NCI-H82 (cell line): ENCODE measurements around the gene RHOT1.
"Not testable (repeated sequence)": the region's sequence is repeated elsewhere in the genome, so short reads cannot be mapped to it uniquely, and the experiment has no call there.

ENCODE experiments used
- DNase-seq: peaks from one replicate; lab custom pipeline; 2025; lab: John Stamatoyannopoulos, UW

The RHOT1 gene

DNA sequence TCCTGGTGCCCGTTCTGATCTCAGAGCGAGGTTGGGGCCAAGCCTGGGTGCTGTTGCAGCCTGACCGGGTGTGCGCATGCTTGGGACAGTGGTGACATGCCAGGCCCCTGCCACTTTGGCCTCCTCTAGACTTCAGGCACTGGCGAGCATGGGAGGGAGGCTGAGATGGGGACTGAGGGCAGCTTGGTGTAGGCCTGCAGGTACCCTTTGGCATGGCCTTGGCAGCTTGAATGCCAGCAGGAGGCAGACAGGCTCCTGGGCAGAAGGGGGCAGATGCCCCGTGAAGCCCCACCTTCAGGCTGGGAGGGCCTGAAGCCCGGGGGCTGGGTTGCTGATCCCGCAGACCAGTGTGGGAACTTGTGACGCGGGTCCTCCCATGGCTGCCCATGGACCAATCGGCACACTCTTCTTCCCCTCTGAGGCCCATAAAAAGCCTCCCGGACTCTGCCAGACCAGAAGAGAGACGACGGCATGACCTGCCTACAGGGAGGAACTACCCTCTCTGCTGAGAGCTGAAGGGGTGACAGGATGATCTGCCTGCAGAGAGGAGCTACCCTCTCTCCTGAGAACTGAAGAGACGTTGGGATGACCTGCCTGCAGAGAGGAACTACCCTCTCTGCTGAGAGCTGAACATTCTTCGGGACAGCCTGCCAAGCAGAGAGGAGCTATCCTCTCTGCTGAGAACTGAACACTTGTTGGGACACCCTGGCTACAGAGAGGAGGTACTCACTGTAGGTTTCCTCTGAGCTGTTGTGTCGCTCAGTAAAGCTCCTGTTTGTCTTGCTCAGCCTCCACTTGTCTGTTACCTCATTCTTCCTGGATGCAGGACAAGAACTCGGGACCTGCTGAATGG lies 17.5 kb downstream of the RHOT1 start:
- DNase-seq = no peak

DNA sequence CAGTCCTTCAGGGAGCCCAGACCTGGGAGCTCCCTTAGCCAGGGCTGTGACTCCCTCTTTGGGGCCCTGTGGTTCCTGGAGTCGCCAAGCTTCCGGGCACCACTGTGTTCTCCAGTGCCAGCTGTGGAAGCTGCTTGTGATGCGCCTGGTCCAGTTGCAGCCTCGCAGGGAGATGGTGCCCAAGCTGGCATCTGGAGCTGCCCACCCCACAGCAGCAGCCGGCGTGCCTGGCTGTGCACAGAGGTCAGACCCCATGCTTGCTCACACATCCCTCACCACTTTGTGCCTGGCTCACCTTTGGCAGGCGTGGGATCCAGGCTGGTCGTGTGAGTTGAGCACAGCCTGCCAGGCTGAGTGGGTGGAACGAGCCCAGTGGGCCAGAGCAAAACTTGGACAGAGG lies 18.2 kb downstream of the RHOT1 start:
- DNase-seq = no peak

DNA sequence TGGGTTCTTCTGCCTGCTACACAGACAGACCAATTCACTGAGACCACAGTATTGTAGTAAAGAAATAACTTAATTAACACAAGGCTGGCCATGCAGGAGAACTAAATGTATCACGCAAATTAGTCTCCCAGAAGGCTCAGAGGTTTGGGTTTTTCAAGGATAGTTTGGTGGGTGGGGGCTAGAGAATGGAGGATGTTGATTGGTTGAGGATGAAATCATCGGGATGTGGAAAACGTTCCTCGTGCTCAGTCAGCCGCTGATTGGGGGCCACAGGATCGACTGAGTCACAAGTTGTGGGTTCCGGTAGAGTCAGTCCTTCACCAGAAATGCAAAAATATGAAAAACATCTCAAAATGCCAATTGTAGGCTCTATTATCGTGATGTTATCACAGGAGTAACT lies 18.7 kb downstream of the RHOT1 start:
- DNase-seq = no peak

DNA sequence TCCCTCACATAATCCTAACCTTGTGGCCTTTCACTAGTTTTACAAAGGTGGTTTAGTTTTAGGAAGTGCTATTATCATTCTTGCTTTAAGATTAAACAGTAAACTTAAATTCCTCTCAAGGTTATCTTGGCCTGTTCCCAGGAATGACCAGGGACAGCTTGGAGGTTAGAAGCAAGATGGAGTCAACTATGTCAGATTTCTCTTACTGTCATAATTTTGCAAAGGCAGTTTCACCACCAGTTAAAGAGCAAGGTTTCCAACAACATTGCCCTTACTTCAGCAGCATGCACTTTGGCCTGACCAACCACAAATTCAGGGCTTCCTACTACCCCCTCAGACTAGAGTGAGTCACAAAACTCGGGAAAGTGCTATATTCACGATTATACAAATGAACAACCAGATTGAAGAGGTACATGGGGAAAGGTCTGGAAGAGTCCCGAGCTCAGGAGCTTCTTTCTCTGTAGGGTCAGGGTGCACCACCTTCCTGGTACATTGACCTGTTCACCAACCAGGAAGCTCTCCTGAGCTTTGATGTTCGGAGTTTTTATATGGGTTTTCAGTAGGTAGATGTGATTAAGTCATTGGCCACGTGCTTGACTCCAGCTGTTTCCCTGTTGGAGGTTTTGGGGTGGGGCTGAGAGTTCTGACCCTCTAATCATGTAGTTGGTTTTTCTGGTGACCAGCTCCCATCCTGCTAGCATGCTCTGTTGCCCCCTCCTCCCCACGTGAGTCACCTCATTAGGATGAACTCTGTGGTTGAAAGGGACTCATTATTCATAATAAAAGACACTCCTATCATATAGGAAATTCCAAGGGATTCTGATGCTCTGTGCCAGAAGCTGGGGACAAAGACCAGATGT lies 19.4 kb downstream of the RHOT1 start:
- no peak for DNase-seq

DNA sequence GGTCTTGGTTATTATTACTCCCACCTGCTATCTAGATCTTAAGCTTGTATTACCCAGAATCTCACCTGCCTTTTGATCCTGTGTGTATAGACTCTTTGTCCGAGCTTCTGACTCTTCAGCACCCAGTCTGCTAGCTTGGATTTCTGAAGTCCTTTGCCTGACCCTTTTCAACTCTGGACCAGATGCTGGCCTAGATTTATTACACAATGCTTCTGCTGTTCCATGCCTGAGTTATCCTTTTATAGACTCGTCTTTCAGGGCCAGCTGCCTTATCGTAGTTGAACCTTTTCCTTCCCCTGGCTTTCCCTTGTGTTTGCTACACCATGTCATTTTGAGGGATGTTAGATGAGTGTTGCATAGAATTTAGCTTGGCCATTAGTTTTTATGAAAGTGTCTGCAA lies 32.6 kb downstream of the RHOT1 start:
- peak; percentile 84 for DNase-seq

DNA sequence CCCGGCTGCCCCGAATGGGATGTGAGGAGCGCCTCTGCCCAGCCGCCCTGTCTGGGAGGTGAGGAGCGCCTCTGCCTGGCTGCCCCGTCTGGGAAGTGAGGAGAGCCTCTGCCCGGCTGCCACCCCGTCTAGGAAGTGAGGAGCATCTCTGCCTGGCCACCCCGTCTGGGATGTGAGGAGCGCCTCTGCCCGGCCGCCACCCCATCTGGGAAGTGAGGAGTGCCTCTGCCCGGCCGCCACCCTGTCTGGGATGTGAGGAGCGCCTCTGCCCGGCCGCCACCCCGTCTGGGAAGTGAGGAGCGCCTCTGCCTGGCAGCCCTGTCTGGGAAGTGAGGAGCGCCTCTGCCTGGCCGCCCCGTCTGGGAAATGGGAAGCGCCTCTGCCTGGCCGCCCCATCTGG lies 36.4 kb downstream of the RHOT1 start:
- not testable (repeated sequence) for DNase-seq

DNA sequence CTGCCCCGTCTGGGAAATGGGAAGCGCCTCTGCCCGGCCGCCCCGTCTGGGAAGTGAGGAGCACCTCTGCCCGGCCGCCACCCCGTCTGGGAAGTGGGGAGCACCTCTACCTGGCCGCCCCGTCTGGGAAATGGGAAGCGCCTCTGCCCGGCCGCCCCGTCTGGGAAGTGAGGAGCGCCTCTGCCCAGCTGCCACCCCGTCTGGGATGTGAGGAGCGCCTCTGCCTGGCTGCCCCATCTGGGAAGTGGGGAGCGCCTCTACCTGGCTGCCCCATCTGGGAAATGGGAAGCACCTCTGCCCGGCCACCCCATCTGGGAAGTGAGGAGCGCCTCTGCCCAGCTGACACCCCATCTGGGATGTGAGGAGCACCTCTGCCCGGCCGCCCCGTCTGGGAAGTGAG lies 36.8 kb downstream of the RHOT1 start:
- DNase-seq = not testable (repeated sequence)

DNA sequence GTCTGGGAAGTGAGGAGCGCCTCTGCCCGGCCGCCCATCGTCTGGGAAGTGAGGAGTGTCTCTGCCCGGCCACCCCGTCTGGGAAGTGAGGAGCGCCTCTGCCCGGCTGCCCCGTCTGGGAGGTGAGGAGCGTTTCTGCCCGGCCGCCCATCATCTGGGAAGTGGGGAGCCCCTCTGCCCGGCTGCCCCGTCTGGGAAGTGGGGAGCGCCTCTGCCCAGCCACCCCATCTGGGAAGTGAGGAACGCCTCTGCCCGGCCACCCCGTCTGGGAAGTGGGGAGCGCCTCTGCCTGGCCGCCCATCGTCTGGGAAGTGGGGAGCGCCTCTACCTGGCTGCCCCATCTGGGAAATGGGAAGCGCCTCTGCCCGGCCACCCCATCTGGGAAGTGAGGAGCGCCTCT lies 37.2 kb downstream of the RHOT1 start:
- DNase-seq = not testable (repeated sequence)

DNA sequence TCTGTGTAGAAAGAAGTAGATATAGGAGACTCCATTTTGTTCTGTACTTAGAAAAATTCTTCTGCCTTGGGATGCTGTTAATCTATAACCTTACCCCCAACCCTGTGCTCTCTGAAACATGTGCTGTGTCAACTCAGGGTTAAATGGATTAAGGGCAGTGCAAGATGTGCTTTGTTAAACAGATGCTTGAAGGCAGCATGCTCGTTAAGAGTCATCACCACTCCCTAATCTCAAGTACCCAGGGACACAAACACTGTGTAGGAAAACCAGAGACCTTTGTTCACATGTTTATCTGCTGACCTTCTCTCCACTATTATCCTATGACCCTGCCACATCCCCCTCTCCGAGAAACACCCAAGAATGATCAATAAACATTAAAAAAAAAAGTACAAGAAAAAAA lies 38.0 kb downstream of the RHOT1 start:
- DNase-seq = peak; percentile 76

DNA sequence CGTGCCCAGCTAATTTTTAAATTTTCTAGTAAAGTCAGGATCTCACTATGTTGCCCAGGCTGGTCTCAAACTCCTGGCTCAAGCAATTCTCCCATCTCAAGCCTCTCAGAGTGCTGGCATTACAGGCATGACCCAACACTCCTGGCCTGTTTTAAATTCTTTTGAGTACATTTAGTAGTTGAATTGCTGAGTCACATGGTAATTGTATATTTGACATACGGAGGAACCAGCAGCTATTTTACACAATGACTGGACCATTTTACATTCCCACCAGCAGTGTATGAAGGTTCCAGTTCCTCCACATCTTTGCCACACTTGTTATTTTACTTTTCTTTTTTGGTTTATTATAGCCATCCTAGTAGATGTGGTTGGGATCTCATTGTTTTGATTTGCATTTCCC lies 43.6 kb downstream of the RHOT1 start:
- no peak for DNase-seq

DNA sequence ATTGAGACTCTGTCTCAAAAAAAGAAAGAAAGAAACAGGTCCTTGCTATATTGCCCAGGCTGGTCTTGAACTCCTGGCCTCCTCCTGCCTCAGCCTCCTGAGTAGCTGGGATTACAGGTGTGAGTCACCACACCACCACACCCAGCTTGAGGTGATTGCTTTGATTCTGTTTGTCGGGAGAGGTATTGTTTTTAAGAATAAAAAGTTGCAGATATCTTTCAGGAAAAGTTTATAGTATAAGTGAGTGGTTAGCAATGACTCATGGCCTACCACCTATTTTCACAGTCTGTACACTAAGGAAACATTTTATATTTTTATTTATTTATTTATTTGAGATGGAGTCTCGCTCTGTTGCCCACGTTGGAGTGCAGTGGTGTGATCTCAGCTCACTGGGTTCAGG lies 45.0 kb downstream of the RHOT1 start:
- no peak for DNase-seq

DNA sequence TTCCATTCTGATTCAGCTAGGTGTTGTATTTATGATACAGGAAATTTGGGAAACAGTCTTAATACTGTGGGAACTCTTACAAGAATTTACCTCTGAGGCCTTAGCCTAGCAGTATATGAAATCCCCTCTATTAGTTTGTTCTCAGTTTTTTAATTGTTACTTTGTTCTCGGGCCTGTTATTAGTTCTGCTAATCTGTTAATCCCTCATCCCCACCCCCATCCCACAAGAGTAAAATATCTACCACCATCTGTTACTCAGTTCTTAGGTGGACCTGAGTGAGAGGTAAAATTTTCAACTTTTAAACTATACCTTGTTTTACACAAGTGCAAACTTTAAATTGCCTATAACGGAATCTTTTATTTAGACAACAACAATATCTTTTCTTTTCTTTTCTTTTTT lies 47.0 kb downstream of the RHOT1 start:
- peak; percentile 90 for DNase-seq

DNA sequence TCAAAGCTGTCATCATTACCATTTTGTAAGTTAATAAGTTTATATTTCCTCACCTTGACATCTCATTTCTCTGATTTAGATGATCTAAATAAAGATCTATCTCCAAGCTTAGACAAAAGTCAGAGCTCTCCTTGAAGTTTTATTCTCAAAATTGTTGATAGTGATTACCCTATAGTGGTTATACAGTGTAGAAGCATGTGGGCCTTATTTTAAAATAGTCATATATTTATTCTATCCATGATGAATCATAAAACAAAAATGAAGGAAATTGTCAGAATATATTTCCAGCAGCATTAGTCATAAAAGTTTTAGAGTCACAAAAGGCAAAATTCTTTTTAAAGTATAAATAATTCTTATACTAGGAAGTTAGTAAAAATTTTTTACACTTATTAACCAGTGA lies 49.0 kb downstream of the RHOT1 start:
- DNase-seq = no peak

DNA sequence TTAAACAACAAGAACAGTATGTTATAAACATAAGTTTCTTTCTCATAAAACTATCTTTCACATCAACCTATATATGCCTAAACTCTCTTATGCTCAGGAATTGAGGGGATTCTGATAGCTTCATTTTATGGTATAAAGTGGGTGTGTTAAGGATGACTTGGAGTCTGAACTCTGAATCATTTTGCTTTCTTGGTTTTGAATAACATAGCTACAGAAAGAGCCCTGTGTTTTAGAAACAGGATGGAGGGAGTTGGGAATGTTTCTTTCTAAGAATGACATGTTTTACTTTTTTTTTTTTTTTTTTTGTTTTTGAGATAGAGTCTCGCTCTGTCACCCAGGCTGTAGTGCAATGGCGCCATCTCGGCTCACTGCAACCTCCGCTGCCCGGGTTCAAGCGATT lies 50.1 kb downstream of the RHOT1 start:
- no peak for DNase-seq

DNA sequence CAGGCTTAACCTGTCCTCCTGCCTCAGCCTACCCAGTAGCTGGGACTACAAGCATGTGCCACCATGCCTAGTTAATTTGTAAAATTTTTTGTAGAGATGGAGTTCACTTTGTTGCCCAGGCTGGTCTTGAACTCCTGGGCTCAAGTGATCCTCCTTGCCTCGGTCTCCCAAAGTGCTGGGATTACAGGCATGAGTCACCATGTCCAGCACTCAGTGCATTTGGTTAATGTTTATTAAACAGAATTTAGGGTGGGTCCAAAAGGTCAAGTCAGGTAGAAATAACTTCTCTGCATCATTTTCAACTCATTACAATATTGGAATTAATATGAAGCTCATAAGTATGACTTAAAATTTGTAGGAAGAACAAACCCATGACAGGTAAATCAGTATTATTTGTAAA lies 55.7 kb downstream of the RHOT1 start:
- DNase-seq = no peak

DNA sequence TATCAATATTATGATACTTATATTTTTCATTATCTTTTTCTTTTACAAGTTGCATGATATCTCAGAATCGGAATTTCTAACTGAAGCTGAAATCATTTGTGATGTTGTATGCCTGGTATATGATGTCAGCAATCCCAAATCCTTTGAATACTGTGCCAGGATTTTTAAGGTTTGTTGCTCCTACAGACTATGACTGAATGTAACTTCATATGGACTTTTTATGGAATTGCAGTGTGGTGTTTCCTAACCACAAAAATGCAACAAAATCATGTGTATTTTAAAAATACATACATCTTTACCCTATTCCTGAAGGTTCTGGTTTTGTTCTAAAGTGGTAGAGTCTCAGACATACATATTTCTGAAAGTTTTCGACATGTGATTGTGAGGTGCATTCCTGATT lies 64.6 kb downstream of the RHOT1 start:
- no peak for DNase-seq

DNA sequence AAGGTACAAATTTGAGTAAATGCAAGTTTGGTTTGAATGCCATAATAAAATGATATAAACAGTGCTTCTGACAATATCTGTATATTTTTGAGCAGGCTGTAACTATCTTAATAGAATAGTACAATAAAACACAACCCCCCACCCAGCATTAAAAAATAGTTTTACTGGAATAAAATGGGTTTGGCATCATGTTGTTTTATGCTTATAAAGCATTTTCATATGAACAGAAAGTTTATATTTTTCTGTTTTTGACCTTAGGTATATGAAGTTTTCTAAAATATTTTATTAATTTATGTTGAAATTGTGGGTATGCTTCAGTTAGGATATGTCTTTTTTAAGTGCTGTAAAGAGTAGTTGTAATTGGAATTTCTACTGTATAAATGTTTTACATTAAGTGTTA lies 66.1 kb downstream of the RHOT1 start:
- DNase-seq = no peak

DNA sequence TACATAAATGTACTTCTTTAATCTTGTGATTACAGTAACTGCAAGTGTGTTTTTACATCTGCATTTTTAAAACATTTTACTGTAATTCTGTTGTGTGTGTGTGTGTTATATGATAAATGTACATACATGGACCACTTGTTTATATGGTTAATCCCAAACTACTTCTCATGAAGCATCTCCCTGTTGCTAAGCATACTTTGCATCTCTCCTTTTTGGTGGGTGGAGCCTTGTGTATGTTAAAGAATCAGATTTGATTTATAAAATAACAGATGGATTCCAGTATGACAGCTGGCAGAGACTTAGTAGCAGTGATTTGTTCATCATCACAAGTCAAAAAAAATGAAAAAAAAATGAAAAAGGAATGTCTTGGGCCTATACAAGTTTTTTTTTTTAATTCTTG lies 67.3 kb downstream of the RHOT1 start:
- no peak for DNase-seq

DNA sequence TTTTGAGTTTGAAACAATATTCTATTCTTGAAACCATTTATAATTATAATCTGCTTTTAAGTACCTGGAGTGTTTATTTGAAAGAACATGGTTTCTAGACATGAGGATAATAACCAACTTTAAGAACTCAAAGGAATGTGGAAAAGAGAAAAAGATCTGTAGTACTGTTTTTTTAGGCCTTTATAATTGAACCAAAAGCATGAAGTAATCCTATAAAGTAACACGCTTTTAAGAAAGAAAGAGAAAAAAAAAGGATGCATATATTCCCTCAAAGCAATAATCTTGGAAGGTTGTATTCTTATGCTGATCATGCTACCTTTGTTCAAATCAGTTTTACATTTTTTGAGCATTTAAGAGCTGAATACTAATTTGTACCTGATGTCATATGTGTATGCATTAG lies 69.4 kb downstream of the RHOT1 start:
- no peak for DNase-seq

DNA sequence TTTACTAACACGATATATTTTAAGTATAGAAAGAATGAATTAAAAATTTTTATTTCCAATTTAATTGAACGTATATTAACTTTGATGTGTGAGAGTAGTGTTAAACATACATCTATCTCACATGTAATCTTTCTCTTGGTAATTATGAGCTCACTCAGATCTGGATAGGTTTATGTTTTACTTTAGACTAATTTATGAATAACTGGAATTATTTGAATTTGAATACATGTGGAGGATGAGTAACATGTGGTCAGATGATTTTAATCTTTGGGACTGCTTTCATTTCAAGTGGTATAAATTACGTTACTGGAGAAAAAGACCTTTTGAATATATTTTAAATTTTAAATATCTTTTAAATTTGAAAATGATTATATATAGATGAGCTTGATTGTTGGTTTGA lies 73.4 kb downstream of the RHOT1 start:
- DNase-seq = no peak

DNA sequence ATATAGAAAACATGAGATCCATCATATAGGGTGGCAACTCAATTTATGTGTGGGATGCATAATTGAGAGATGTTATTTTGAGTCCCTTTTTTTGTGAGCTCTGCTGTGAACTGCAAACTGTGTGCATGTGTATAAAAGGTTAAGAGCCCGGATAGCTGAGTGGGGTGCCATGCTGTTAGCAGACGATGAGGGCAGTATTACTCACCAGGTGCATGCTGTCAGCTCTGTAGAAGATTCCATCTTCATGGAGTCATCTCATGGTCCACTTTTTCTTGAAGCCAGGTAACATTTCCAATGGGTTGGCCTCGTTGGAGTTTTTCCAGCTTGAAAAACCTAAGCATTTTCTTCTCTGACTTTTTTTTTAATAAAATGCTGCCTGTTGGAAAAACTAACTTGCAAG lies 80.3 kb downstream of the RHOT1 start:
- DNase-seq = no peak

DNA sequence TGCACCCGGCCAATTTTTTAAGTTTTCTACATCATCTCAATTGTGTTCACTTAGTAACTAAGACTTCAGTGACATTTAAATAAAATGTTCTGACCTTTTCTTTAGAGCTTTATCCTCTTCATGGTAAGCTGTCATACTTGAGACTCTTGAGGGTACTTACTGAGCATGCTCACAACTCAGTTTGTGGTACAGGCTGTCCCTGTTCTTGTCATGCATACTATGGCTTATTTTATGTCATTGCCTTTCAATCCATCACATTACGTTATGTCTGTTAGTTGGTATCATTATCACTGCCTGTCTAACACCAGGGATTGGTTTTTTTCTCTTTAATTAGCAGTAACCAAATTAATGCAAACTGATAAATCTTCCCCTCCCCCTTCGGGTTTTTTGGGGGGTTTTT lies 81.4 kb downstream of the RHOT1 start:
- no peak for DNase-seq

DNA sequence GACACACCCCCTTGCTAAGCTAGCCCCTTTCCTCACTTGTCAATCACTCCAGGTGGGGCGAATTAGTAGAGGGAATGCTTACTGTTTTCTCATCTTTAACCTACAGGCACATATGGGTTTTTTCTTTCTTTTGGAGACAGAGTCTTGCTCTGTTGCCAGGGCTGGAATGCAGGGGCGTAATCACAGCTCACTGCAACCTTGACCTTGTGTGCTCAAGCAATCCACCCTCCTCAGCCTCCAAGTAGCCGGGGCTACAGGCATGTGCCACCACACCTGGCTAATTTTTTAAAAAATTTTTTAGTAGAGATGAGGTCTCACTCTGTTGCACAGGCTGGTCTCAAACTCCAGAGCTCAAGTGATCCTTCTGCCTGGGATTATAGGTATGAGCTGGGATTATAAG lies 84.6 kb downstream of the RHOT1 start:
- peak; percentile 36 for DNase-seq
